ENCODE data around the gene APC. TPM values are rescaled to one million over a fixed set of nuclear protein-coding genes. Genes with fewer than 3 reads are reported as not detected.
A peak's percentile ranks its signal among the peaks of the same experiment; 100 is the strongest.

Gene APC
- polyA plus RNA-seq (2011; rRNA removed) (16.0 and 25.7 TPM in 2 replicates), polyA minus RNA-seq (2011; rRNA and poly(A)+ RNA removed) (43.6 and 68.5 TPM in 2 replicates)

DNA sequence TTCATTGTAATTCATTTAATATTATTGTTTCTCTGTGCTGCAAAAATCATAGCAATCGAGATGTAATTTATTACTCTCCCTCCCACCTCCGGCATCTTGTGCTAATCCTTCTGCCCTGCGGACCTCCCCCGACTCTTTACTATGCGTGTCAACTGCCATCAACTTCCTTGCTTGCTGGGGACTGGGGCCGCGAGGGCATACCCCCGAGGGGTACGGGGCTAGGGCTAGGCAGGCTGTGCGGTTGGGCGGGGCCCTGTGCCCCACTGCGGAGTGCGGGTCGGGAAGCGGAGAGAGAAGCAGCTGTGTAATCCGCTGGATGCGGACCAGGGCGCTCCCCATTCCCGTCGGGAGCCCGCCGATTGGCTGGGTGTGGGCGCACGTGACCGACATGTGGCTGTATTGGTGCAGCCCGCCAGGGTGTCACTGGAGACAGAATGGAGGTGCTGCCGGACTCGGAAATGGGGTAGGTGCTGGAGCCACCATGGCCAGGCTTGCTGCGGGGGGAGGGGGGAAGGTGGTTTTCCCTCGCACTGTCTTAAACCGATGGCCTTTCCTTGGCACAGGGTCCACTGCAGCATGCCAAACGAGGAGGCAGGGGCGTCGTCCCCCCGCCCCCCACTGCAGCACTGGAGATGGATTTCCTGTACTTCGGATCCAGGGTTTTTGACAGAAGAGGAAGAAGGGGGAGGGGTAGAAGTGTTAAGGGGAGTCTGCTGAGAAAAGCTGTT is at the start of gene APC:
APC (plus strand) TSS at position 423 of the 728 bp plus-strand sequence. CDS start 17,006 bp downstream, outside the sequence.
- Histone ChIP-seq H3K9me3 (ENCODE audit: control insufficient read depth, insufficient read depth, low read length) (no peaks in the 10 kb centered on the region), H3K27ac (ENCODE audit: low read depth, low read length) (no peak within 1 kb of the TSS), H3K4me3 (ENCODE audit: low read depth, low read length) (peak within 1 kb of the TSS; percentile 94), H3K27me3 (ENCODE audit: control insufficient read depth, insufficient read depth, low read length) (no peaks in the 10 kb centered on the region)
- peak; percentile 66 for DNase-seq (ENCODE audit: low read depth, low spot score)
- TF ChIP-seq, protein P1, sequence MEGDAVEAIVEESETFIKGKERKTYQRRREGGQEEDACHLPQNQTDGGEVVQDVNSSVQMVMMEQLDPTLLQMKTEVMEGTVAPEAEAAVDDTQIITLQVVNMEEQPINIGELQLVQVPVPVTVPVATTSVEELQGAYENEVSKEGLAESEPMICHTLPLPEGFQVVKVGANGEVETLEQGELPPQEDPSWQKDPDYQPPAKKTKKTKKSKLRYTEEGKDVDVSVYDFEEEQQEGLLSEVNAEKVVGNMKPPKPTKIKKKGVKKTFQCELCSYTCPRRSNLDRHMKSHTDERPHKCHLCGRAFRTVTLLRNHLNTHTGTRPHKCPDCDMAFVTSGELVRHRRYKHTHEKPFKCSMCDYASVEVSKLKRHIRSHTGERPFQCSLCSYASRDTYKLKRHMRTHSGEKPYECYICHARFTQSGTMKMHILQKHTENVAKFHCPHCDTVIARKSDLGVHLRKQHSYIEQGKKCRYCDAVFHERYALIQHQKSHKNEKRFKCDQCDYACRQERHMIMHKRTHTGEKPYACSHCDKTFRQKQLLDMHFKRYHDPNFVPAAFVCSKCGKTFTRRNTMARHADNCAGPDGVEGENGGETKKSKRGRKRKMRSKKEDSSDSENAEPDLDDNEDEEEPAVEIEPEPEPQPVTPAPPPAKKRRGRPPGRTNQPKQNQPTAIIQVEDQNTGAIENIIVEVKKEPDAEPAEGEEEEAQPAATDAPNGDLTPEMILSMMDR (IDR thresholded peaks at IDR 0.05; ENCODE audit: low read depth, low read length): no peak
- ChIA-PET CTCF (interaction anchor here (1.0 to 3.3 kb wide), 5 partner anchors 20 to 186 kb away, joined by 3 to 25 read pairs (median 11); no protein-coding TSS in a partner anchor), POLR2A (no interaction called here)

DNA sequence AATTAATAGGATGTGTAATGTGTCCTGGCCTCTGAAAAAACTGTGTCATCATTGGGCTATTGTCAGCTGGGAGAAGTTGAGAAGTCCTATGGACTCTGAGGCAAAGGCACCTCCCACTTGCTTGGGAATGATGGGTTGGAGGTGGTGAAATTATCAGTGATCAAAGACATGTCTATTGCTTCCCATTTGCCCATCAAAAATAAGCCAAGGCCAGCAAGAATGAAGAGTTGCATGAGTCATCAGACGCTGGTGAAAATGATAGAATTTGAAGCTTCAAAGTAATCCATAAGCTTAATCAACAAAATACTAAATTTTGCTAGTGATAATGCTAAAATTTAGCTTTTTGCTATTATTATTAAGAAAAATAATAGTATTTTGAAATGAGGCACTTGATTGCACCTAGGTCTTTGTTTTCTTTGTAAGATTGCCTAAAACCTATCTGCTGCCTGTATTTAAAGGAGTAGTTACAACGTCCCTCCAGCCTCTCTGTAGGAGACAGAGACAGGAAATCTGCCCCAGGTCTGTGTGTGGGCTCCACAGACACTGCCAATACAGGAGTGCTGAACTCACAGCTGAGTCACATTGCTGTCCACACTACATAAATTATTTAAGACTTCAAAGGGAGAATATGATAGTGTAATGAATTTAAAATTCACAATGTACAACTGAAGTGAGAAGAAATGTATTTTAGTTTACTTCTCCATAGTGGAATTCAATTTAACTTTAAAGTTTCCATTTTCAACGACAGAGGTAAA is 48.4 kb upstream of the APC start:
- Histone ChIP-seq H3K9me3 (ENCODE audit: control insufficient read depth, insufficient read depth, low read length) (no peaks in the 10 kb centered on the region), H3K27ac (ENCODE audit: low read depth, low read length) (no peak overlapping the region), H3K4me3 (ENCODE audit: low read depth, low read length) (no peak overlapping the region), H3K27me3 (ENCODE audit: control insufficient read depth, insufficient read depth, low read length) (no peaks in the 10 kb centered on the region)
- ChIA-PET CTCF (interaction anchor here (0.7 to 6.5 kb wide), 3 partner anchors 68 to 307 kb away, joined by 3 to 68 read pairs (median 4); no protein-coding TSS in a partner anchor), POLR2A (no interaction called here)
- DNase-seq (ENCODE audit: low read depth, low spot score): no peak
- TF ChIP-seq, protein P1 (IDR thresholded peaks at IDR 0.05; ENCODE audit: low read depth, low read length): no peak

DNA sequence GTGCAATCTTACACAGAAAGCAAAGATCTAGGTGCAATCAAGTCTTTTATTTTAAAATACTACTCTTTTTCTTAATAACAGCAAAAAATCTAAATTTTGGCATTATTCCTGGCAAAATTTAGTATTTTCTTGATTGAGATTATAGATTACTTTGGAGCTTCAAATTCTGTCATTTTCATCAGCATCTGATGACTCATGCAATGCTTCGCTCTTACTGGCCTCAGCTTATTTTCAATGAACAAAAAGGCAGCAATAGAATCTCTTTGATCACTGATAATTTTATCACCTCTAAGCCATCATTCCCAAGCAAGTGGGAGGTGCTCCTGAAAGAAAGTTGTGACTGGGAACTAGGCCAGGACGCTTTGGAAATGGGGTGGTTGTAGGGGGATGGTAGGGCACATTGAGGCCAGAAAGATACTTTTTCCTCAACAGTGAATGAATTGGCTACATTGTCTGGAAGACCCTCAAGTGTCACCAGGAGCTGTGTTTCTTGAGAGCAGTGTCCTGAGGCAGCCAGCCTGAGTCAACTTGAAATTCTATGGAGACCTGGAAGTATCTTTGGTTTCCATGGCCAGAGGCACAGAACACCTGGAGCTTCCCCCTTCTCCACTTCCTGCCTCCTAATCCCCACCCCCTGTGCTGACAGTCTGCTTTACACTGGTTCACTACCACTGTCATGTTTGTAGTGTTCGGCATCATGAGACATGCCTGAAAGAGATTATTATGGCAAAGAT is 46.9 kb upstream of the APC start:
- H3K27me3 ChIP-seq (ENCODE audit: control insufficient read depth, insufficient read depth, low read length): no peaks in the 10 kb centered on the region
- no peak overlapping the region for H3K4me3 ChIP-seq (ENCODE audit: low read depth, low read length)
- DNase-seq (ENCODE audit: low read depth, low spot score): no peak
- H3K9me3 ChIP-seq (ENCODE audit: control insufficient read depth, insufficient read depth, low read length): no peaks in the 10 kb centered on the region
- no peak overlapping the region for H3K27ac ChIP-seq (ENCODE audit: low read depth, low read length)
- TF ChIP-seq, protein P1 (IDR thresholded peaks at IDR 0.05; ENCODE audit: low read depth, low read length): no peak
- ChIA-PET POLR2A (no interaction called here), CTCF (interaction anchor here (0.9 to 6.5 kb wide), 6 partner anchors 29 to 170 kb away, joined by 3 to 68 read pairs (median 4); partner anchors contain the start of gene SRP19)

DNA sequence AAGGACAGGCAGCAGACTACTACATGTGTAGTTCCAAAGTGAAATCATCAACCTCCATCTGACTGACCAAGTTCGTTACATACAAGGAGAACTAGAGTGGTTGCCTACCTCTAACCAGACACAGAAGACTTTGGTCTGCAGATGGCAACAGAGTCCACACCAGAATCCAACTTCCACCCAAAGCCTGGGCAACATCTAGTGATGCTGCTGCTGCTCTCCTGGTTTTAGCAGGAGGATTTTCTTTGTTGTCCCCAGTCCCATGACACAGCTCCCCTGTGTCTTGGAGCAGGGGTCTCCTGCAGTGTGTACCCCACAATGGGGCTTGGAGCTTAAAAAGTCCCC is 46.4 kb upstream of the APC start:
- DNase-seq (ENCODE audit: low read depth, low spot score): no peak
- ChIA-PET CTCF (interaction anchor here (0.9 to 6.5 kb wide), 6 partner anchors 29 to 170 kb away, joined by 3 to 68 read pairs (median 4); partner anchors contain the start of gene SRP19), POLR2A (no interaction called here)
- Histone ChIP-seq H3K27ac (ENCODE audit: low read depth, low read length) (no peak overlapping the region), H3K4me3 (ENCODE audit: low read depth, low read length) (no peak overlapping the region), H3K9me3 (ENCODE audit: control insufficient read depth, insufficient read depth, low read length) (no peaks in the 10 kb centered on the region), H3K27me3 (ENCODE audit: control insufficient read depth, insufficient read depth, low read length) (no peaks in the 10 kb centered on the region)
- TF ChIP-seq, protein P1 (IDR thresholded peaks at IDR 0.05; ENCODE audit: low read depth, low read length): no peak
